ENCODE measurements around the gene TNNC1.

DNA sequence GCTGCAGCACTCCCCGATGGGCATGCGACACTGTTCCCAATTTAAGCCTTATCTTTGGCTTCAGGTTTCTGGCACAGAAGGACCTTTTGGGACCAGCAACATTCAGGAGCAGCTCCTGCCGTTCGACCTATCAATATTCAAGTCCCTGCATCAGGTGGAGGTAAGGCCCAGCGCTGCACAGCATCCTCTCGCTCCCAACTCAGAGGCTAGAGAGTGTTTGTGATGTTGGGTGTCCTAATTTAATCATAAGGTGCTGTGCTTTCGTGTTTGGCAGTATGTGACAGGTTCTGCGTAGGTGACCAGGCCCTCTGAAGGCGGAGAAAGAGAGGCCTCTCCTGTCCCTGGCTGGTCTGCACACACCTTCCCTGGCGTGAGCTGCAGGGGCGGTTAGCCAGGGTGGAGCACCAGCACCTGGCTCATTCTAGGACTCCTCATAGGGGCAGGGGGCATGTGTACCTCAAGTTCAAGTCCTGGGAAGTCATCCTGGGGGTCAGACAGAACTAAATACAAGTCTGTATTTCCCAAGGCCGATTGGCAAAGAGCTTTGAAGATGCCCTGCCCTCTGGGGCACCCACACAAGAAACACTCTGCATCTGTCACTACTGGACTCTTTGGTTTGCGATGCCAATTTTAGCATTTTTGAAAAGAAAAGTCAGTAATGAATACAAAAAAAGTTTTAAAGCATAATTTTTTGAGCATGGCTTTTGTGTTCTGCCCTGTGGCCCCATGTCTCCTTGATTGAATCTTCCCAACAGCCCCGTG is 18.6 kb upstream of the TNNC1 start:
- TF ChIP-seq CREM (CRISPR knock-in tag; IDR thresholded peaks at IDR 0.05) = no peak
- TF ChIP-seq, protein P1, sequence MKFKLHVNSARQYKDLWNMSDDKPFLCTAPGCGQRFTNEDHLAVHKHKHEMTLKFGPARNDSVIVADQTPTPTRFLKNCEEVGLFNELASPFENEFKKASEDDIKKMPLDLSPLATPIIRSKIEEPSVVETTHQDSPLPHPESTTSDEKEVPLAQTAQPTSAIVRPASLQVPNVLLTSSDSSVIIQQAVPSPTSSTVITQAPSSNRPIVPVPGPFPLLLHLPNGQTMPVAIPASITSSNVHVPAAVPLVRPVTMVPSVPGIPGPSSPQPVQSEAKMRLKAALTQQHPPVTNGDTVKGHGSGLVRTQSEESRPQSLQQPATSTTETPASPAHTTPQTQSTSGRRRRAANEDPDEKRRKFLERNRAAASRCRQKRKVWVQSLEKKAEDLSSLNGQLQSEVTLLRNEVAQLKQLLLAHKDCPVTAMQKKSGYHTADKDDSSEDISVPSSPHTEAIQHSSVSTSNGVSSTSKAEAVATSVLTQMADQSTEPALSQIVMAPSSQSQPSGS (CRISPR knock-in tag; IDR thresholded peaks at IDR 0.05; ENCODE audit: borderline replicate concordance, low read depth) = no peak
- no peak; the same call in 1 of the 2 replicates for TF ChIP-seq CTCF (IDR thresholded peaks at IDR 0.05)

Data from WTC11 (cell line).